Measurements from ENCODE around the gene SSR2. TPM values are rescaled to one million over a fixed set of nuclear protein-coding genes. Genes with fewer than 3 reads are reported as not detected.
"Not testable (repeated sequence)": the region's sequence is repeated elsewhere in the genome, so short reads cannot be mapped to it uniquely, and the experiment has no call there.

SSR2 gene
- total RNA-seq, 1 donor, result 403 TPM

- no peak overlapping the region for H3K4me3 ChIP-seq (ENCODE audit: low read length)
- peaks cover 38% of the 10 kb centered on the region for H3K4me1 ChIP-seq (ENCODE audit: insufficient read depth, low read length)
- no peaks in the 10 kb centered on the region for H3K27me3 ChIP-seq (ENCODE audit: insufficient read depth, low read length)
- no peaks in the 10 kb centered on the region for H3K9me3 ChIP-seq (ENCODE audit: low read depth, low read length)
Observed at GRCh38 chr1:155989242-155990004, 31.3 kb downstream of the SSR2 start.

GRCh38 chr1:155984903-155985645 lies 35.7 kb downstream of the SSR2 start:
- H3K4me1 ChIP-seq (ENCODE audit: insufficient read depth, low read length), result peaks cover 61% of the 10 kb centered on the region
- H3K4me3 ChIP-seq (ENCODE audit: low read length); H3K27me3 ChIP-seq (ENCODE audit: insufficient read depth, low read length); H3K9me3 ChIP-seq (ENCODE audit: low read depth, low read length): not testable (repeated sequence)

GRCh38 chr1:155984341-155984740 lies 36.4 kb downstream of the SSR2 start:
- no peaks in the 10 kb centered on the region for H3K27me3 ChIP-seq (ENCODE audit: insufficient read depth, low read length)
- H3K9me3 ChIP-seq (ENCODE audit: low read depth, low read length), result no peaks in the 10 kb centered on the region
- peaks cover 61% of the 10 kb centered on the region for H3K4me1 ChIP-seq (ENCODE audit: insufficient read depth, low read length)
- no peak overlapping the region for H3K4me3 ChIP-seq (ENCODE audit: low read length)

- peaks cover 59% of the 10 kb centered on the region for H3K4me1 ChIP-seq (ENCODE audit: insufficient read depth, low read length)
- H3K4me3 ChIP-seq (ENCODE audit: low read length), result no peak overlapping the region
- no peaks in the 10 kb centered on the region for H3K9me3 ChIP-seq (ENCODE audit: low read depth, low read length)
- H3K27me3 ChIP-seq (ENCODE audit: insufficient read depth, low read length), result no peaks in the 10 kb centered on the region
Observed at GRCh38 chr1:155983191-155984024, 37.3 kb downstream of the SSR2 start.

- H3K4me1 ChIP-seq (ENCODE audit: insufficient read depth, low read length), result peaks cover 58% of the 10 kb centered on the region
- no peak overlapping the region for H3K4me3 ChIP-seq (ENCODE audit: low read length)
Observed at GRCh38 chr1:155982106-155982505, 38.6 kb downstream of the SSR2 start.

GRCh38 chr1:155981266-155982088 lies 39.3 kb downstream of the SSR2 start:
- H3K9me3 ChIP-seq (ENCODE audit: low read depth, low read length), result no peaks in the 10 kb centered on the region
- peaks cover 58% of the 10 kb centered on the region for H3K4me1 ChIP-seq (ENCODE audit: insufficient read depth, low read length)
- no peaks in the 10 kb centered on the region for H3K27me3 ChIP-seq (ENCODE audit: insufficient read depth, low read length)
- H3K4me3 ChIP-seq (ENCODE audit: low read length), result no peak overlapping the region

More at GRCh38 chr1:155982106-155982505, 38.6 kb downstream of the SSR2 start:
- H3K27me3 ChIP-seq (ENCODE audit: insufficient read depth, low read length), result no peaks in the 10 kb centered on the region
- no peaks in the 10 kb centered on the region for H3K9me3 ChIP-seq (ENCODE audit: low read depth, low read length)

- H3K27me3 ChIP-seq (ENCODE audit: insufficient read depth, low read length), result no peaks in the 10 kb centered on the region
- peak overlapping the region; percentile 89 for H3K4me3 ChIP-seq (ENCODE audit: low read length)
- H3K4me1 ChIP-seq (ENCODE audit: insufficient read depth, low read length), result peaks cover 72% of the 10 kb centered on the region
- no peaks in the 10 kb centered on the region for H3K9me3 ChIP-seq (ENCODE audit: low read depth, low read length)
Observed at GRCh38 chr1:155979597-155980343, 41.0 kb downstream of the SSR2 start.

GRCh38 chr1:155978973-155979429 lies 41.8 kb downstream of the SSR2 start:
- peaks cover 75% of the 10 kb centered on the region for H3K4me1 ChIP-seq (ENCODE audit: insufficient read depth, low read length)

GRCh38 chr1:155978325-155978972 lies 42.3 kb downstream of the SSR2 start, which contains the start of gene ARHGEF2:
ARHGEF2 (minus strand) TSS chr1:155978547; CDS start chr1:155978427, 120 bp downstream.
- Histone ChIP-seq H3K4me3 (ENCODE audit: low read length) (peak within 1 kb of the TSS; percentile 89), H3K4me1 (ENCODE audit: insufficient read depth, low read length) (peaks cover 75% of the 10 kb centered on the region), H3K9me3 (ENCODE audit: low read depth, low read length) (no peaks in the 10 kb centered on the region), H3K27me3 (ENCODE audit: insufficient read depth, low read length) (no peaks in the 10 kb centered on the region)

More at GRCh38 chr1:155978973-155979429, 41.8 kb downstream of the SSR2 start:
- no peaks in the 10 kb centered on the region for H3K9me3 ChIP-seq (ENCODE audit: low read depth, low read length)
- H3K27me3 ChIP-seq (ENCODE audit: insufficient read depth, low read length), result no peaks in the 10 kb centered on the region
- H3K4me3 ChIP-seq (ENCODE audit: low read length), result peak overlapping the region; percentile 89

GRCh38 chr1:155977690-155978324 lies 42.9 kb downstream of the SSR2 start:
- Histone ChIP-seq H3K4me1 (ENCODE audit: insufficient read depth, low read length) (peaks cover 75% of the 10 kb centered on the region), H3K4me3 (ENCODE audit: low read length) (peak overlapping the region; percentile 89)

GRCh38 chr1:155976913-155977689 lies 43.6 kb downstream of the SSR2 start:
- Histone ChIP-seq H3K4me3 (ENCODE audit: low read length) (peak overlapping the region; percentile 89), H3K4me1 (ENCODE audit: insufficient read depth, low read length) (peaks cover 75% of the 10 kb centered on the region), H3K27me3 (ENCODE audit: insufficient read depth, low read length) (no peaks in the 10 kb centered on the region), H3K9me3 (ENCODE audit: low read depth, low read length) (no peaks in the 10 kb centered on the region)

More at GRCh38 chr1:155977690-155978324, 42.9 kb downstream of the SSR2 start:
- Histone ChIP-seq H3K9me3 (ENCODE audit: low read depth, low read length) (no peaks in the 10 kb centered on the region), H3K27me3 (ENCODE audit: insufficient read depth, low read length) (no peaks in the 10 kb centered on the region)

Measured in mononuclear cell (primary cell).